GM19372 (cell line): ENCODE results near the gene CBLN2.
A peak's percentile ranks its signal among the peaks of the same experiment; 100 is the strongest.

Experiments
- ATAC-seq: cut with Tn5 transposase; IDR thresholded peaks from one replicate; pipeline ENCODE4 v1.9.1; 2021; ENCODE audit warnings: mild to moderate bottlenecking, low read depth, moderate library complexity; ENCODE audit not compliant: unreplicated experiment

The CBLN2 gene

GRCh38 chr18:72544092-72544886, at the start of gene CBLN2:
TSS of gene CBLN2 (minus strand) at chr18:72544342. CDS start at chr18:72542160, 2,182 bp downstream.
- ATAC-seq, result peak; percentile 81

GRCh38 chr18:72588360-72588759, 44.2 kb upstream of the CBLN2 start:
- ATAC-seq, result no peak

- ATAC-seq, result no peak
These were observed 40.6 kb upstream of the CBLN2 start for GRCh38 chr18:72584787-72585186.

- ATAC-seq, result no peak
These were observed 37.8 kb upstream of the CBLN2 start for GRCh38 chr18:72581976-72582375.

- ATAC-seq, result no peak
These were observed 28.8 kb upstream of the CBLN2 start for GRCh38 chr18:72572896-72573295.

GRCh38 chr18:72566290-72566689, 22.1 kb upstream of the CBLN2 start:
- ATAC-seq, result no peak

- ATAC-seq, result no peak
These were observed 11.8 kb upstream of the CBLN2 start for GRCh38 chr18:72555968-72556367.

- peak; percentile 72 for ATAC-seq
These were observed 11.0 kb upstream of the CBLN2 start for GRCh38 chr18:72555101-72555500.

GRCh38 chr18:72543357-72544055, 636 bp downstream of the CBLN2 start:
- no peak for ATAC-seq

GRCh38 chr18:72542984-72543356, 1.2 kb downstream of the CBLN2 start:
- ATAC-seq, result no peak

- no peak for ATAC-seq
These were observed 1.8 kb downstream of the CBLN2 start for GRCh38 chr18:72542342-72542741.

- ATAC-seq, result peak; percentile 33
These were observed 2.2 kb downstream of the CBLN2 start for GRCh38 chr18:72541871-72542332.

GRCh38 chr18:72539901-72540300, 4.2 kb downstream of the CBLN2 start:
- ATAC-seq, result no peak

- no peak for ATAC-seq
These were observed 13.5 kb downstream of the CBLN2 start for GRCh38 chr18:72530622-72531021.

- ATAC-seq, result no peak
These were observed 39.3 kb downstream of the CBLN2 start for GRCh38 chr18:72504866-72505265.

GRCh38 chr18:72502671-72503431, 41.3 kb downstream of the CBLN2 start:
- ATAC-seq, result no peak

GRCh38 chr18:72492497-72492896, 51.6 kb downstream of the CBLN2 start:
- ATAC-seq, result no peak
